NCI-H1436 (cell line): ENCODE measurements around the gene NTNG1.

Source experiments
- DNase-seq: peaks from one replicate; lab custom pipeline; 2025; lab: John Stamatoyannopoulos, UW

NTNG1 gene

GRCh38 chr1:107459204-107459904 lies 318.5 kb downstream of the NTNG1 start:
- no peak for DNase-seq

GRCh38 chr1:107460035-107460434 lies 319.2 kb downstream of the NTNG1 start:
- DNase-seq, result no peak

DNA sequence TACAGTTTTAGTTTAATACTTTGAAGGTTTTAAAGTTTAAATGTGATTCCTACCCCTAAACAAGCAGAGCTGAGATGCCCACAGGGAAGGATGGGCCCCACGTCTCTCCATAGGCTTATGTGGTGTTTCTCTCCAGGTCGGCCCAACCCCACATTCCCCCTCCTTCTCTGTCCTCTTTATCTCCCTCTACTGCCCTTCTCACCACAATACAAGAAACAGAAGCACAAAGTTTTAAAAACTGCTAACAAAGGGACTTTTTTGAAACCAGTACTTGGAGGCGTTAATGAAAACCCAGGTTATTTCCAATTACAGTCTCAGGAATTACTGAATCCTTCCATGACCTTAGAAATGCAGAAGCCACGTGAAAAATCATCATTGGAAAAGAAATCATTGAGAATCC lies 324.0 kb downstream of the NTNG1 start:
- no peak for DNase-seq

DNA sequence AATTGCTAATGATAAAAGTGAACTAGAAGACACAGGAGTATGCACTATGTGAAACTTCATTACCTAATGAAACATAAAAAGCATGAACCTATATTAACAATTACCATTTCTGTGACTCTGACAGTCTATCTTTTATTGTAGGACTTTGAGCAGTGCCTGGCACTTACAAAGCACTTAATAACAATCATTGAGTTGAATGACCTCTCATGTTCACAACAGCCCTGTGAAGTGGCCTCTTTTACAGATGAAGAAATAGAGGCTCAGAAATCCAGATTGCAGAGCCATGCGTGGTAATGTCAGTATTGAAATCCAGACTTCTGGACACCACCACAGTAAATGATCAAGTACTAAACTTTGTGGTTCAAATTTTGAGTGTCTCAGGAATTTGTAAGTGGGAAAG lies 326.4 kb downstream of the NTNG1 start:
- DNase-seq, result no peak

- DNase-seq, result no peak
These were observed 327.0 kb downstream of the NTNG1 start for GRCh38 chr1:107467811-107468210.

GRCh38 chr1:107473065-107473464 lies 332.2 kb downstream of the NTNG1 start:
- DNase-seq, result no peak

DNA sequence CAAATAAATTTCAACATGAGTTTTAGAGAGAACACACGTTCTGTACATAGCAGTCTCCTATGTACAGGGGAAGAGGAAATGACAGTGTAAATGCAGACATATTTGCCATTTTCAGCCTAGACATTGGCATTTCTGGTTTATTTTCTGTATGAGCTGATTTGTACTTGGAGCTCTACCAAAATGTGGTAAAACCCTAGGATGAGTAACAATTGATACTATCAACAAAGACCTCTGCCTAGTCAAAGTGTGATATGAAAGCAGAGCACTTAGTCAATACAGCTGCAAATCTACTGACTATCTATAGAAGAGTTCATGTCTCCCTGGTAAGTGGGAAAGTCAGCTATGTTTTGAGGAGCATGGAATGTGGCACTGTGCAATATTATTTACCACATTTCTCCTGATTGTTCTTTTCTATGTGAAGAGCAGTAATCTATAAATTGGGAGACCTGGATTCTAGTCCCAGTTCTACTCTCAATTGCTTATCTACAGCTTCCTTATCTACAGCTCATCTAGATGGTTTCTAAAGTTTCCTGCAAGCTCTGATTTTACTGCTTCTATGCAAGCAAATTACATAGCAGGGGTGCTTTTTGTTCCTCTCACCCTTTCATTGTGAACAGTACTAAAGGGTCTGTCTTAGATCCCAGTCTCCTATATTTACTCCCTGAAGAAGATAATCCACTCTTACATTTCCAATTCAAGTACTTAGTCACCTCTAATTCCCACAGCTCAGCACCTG lies 334.2 kb downstream of the NTNG1 start:
- no peak for DNase-seq

GRCh38 chr1:107477233-107477632 lies 336.4 kb downstream of the NTNG1 start:
- no peak for DNase-seq

GRCh38 chr1:107479865-107480350 lies 339.1 kb downstream of the NTNG1 start:
- no peak for DNase-seq

DNA sequence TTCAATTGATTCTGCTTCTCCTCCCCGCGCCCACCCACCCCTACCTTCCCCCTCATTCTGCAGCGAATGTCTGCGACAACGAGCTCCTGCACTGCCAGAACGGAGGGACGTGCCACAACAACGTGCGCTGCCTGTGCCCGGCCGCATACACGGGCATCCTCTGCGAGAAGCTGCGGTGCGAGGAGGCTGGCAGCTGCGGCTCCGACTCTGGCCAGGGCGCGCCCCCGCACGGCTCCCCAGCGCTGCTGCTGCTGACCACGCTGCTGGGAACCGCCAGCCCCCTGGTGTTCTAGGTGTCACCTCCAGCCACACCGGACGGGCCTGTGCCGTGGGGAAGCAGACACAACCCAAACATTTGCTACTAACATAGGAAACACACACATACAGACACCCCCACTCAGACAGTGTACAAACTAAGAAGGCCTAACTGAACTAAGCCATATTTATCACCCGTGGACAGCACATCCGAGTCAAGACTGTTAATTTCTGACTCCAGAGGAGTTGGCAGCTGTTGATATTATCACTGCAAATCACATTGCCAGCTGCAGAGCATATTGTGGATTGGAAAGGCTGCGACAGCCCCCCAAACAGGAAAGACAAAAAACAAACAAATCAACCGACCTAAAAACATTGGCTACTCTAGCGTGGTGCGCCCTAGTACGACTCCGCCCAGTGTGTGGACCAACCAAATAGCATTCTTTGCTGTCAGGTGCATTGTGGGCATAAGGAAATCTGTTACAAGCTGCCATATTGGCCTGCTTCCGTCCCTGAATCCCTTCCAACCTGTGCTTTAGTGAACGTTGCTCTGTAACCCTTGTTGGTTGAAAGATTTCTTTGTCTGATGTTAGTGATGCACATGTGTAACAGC lies 339.9 kb downstream of the NTNG1 start:
- no peak for DNase-seq

DNA sequence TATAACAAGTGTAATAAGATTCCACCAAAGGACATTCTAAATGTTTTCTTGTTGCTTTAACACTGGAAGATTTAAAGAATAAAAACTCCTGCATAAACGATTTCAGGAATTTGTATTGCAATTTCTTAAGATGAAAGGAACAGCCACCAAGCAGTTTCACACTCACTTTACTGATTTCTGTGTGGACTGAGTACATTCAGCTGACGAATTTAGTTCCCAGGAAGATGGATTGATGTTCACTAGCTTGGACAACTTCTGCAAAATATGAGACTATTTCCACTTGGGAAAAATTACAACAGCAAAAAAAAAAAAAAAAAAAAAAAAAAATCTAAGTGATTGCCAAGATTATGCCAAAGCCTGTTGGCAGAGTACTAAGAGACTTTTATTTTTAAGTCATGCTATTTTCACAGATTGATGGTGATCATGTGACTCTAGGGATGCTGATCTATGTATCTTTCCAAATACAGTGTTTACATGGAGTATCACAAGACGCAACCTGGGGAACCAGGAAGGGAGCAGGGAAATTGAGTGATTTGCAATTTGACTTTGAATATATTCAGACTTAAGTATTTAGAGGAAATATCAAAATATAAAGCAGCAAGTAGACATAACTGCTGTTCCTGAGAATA lies 341.0 kb downstream of the NTNG1 start:
- DNase-seq, result no peak

- no peak for DNase-seq
These were observed 343.1 kb downstream of the NTNG1 start for GRCh38 chr1:107483949-107484348.

GRCh38 chr1:107486349-107486748 lies 345.5 kb downstream of the NTNG1 start:
- DNase-seq, result no peak

DNA sequence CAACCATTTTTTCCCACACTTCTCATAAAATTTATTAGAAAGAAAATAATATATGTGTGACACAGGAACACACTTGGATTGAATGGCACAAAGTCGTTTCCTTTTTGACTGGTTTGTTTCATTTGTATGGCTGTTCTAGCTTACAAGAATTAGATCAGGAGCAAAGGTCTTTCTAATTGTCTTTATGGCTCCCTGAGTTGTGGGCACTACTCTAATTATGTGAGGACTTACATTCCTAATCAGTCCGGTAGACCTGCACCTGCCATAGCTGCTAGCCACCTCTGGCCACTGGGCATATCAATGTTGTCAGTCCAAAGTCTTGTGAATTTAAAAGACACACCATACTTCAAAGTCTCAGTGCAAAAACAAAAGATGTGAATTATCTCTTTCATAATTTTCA lies 346.7 kb downstream of the NTNG1 start:
- DNase-seq, result no peak

DNA sequence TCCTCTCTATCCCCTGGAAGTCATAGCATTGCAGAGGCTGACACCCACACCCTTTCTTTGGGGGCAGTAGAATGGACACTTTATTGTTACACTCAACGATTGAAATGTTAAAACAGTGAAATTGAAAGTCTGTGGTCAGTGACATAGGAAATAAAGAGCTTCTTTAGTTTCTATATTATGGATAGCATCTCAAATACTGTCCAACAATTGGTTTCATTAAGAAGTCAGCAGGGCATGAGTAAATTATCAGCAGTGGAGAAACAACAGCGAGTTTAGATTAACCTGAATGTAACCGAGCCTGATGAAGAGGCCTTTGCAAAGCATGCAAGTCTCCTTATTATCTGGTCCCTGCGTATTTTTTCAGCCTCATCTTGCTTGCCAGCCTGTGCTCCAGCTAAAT lies 350.7 kb downstream of the NTNG1 start:
- DNase-seq, result no peak

- no peak for DNase-seq
These were observed 352.4 kb downstream of the NTNG1 start for GRCh38 chr1:107493111-107493716.

GRCh38 chr1:107494061-107494460 lies 353.2 kb downstream of the NTNG1 start:
- no peak for DNase-seq

- DNase-seq, result peak; percentile 6
These were observed 355.2 kb downstream of the NTNG1 start for GRCh38 chr1:107496002-107496401.

DNA sequence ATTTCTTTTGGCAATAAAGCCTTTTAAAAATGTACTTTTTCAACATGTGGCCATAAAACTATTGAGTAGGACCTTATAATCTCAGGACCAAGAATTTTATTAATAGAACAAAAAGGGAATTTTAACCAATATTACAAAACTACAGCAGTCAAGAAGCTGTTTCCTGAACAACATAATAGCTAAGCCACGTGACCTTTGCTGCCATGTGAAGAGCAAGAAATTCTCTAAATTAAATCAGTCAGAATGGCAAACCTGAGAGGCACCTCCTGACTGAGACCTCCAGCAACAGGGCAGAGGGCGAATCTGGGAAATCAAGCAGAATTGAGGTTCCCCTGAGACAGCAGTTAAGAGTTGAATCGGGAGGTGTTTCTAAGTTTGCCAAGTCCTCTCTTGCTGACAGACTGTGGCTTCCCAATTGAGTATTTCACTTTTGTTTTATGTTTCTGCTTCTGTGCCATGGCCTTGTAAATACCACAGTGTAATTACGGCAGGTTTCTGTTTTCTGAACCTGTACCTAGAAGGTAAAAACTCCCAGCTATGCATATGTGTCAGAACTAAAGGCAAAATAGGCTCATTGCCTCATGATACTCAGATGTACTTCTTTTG lies 358.4 kb downstream of the NTNG1 start:
- DNase-seq, result no peak

GRCh38 chr1:107501081-107501605 lies 360.3 kb downstream of the NTNG1 start:
- DNase-seq, result no peak

- no peak for DNase-seq
These were observed 369.5 kb downstream of the NTNG1 start for GRCh38 chr1:107510347-107510746.
